Progenitor cell of endocrine pancreas (in vitro differentiated cells): Measurements from ENCODE around the gene CFAP68. TPM values are rescaled to one million over a fixed set of nuclear protein-coding genes. Genes with fewer than 3 reads are reported as not detected.

Experiments used
- DNase-seq: peaks from one replicate; pipeline ENCODE4 v3.0.0; 2021; ENCODE audit warnings: low spot score; ENCODE audit not compliant: unreplicated experiment
- H3K27ac Mint-ChIP-seq: 2 replicates; pipeline ENCODE4 v1.8.0; 2021; ENCODE audit warnings: mild to moderate bottlenecking, moderate library complexity, mixed read lengths
- H3K27me3 Mint-ChIP-seq: 2 replicates; pipeline ENCODE4 v1.8.0; 2021; ENCODE audit warnings: mixed read lengths
- H3K36me3 Mint-ChIP-seq: 2 replicates; pipeline ENCODE4 v1.8.0; 2022; ENCODE audit warnings: mixed read lengths; ENCODE audit not compliant: insufficient read depth
- H3K4me1 Mint-ChIP-seq: 2 replicates; pipeline ENCODE4 v1.8.0; 2021; ENCODE audit warnings: low read depth, mixed read lengths
- H3K4me3 Mint-ChIP-seq: 2 replicates; pipeline ENCODE4 v1.8.0; 2021; ENCODE audit warnings: low read depth, mild to moderate bottlenecking, moderate library complexity, mixed read lengths
- H3K9me3 Mint-ChIP-seq: 2 replicates; pipeline ENCODE4 v1.8.0; 2021; ENCODE audit warnings: low read depth, mixed read lengths
- total RNA-seq: library from RNA; stranded (reverse); gene quantifications from 2 replicates; pipeline ENCODE4 v1.2.1, GENCODE V29; 2021
- TF ChIP-seq, protein P1 (sequence below): fragments of 200-600 bp; sonication (generic); IDR thresholded peaks from one replicate; pipeline ENCODE4 v1.5.0; 2021; ENCODE audit warnings: antibody characterized with exemption, mild to moderate bottlenecking; ENCODE audit not compliant: unreplicated experiment

Gene CFAP68
- total RNA-seq, 1 donor from 2014 or later = 28.4 TPM

DNA sequence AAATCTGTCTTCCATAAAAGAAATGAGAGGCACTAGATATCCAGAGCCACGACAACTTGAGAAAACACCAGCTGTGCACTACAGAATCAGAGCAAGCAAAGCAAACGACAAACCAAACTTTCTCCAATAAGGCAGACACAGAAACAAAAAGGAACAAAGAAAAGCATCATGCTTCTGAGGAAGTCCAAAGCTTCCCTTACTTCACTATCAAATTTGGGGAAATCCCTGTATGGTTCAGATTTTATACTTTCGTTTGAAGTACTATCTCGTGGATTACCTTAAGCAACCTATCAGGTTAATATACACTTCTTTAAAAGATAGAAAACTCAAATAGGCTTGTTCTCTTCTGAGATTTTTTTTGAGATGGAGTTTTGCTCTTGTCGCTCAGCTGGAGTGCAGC is 35.7 kb upstream of the CFAP68 start:
- H3K27ac Mint-ChIP-seq = no peak overlapping the region
- no peaks in the 10 kb centered on the region for H3K27me3 Mint-ChIP-seq
- no peak overlapping the region for H3K4me3 Mint-ChIP-seq
- H3K9me3 Mint-ChIP-seq = no peaks in the 10 kb centered on the region
- H3K36me3 Mint-ChIP-seq = peaks cover 12% of the 10 kb centered on the region
- H3K4me1 Mint-ChIP-seq = peaks cover 10% of the 10 kb centered on the region
- DNase-seq = no peak
- TF ChIP-seq, protein P1, sequence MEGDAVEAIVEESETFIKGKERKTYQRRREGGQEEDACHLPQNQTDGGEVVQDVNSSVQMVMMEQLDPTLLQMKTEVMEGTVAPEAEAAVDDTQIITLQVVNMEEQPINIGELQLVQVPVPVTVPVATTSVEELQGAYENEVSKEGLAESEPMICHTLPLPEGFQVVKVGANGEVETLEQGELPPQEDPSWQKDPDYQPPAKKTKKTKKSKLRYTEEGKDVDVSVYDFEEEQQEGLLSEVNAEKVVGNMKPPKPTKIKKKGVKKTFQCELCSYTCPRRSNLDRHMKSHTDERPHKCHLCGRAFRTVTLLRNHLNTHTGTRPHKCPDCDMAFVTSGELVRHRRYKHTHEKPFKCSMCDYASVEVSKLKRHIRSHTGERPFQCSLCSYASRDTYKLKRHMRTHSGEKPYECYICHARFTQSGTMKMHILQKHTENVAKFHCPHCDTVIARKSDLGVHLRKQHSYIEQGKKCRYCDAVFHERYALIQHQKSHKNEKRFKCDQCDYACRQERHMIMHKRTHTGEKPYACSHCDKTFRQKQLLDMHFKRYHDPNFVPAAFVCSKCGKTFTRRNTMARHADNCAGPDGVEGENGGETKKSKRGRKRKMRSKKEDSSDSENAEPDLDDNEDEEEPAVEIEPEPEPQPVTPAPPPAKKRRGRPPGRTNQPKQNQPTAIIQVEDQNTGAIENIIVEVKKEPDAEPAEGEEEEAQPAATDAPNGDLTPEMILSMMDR = no peak

DNA sequence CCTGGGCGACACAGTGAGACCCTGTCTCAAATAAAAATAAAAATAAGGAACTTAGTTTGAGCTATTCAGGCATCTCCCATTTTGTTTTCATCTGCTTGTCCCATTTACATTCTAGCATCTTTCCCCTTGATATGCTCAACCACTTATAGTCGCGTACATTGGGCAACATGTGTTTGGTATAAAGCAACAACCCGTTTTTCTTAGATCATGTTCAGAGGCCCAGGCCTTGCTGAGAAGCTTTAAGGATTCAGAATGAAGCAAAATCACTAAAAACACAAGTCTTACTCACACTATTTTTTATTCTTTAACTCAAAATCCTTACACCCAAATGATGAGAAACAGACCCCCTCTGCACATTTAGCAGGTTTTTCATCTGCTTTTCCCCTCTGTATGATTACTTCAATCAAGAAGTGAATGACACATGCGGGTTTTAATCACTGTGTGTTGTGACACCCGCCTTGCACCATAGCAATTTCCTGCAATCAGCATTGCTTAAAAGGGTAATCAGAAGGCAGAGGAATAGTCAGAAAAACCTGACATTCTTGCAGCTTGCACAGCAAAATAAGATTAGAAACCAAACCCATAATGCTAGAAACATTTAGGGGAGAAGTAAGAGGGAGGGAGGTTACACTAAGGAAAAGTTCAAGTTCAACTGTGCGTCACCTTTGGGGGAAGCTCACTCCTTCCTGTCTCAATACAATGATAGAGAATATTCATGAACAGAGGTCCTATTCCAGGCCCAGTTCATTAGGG is 33.9 kb upstream of the CFAP68 start:
- Mint-ChIP-seq H3K4me3 (no peak overlapping the region), H3K4me1 (peaks cover 6% of the 10 kb centered on the region), H3K27ac (no peak overlapping the region), H3K27me3 (no peaks in the 10 kb centered on the region), H3K9me3 (no peaks in the 10 kb centered on the region), H3K36me3 (peaks cover 18% of the 10 kb centered on the region)
- DNase-seq = no peak
- TF ChIP-seq, protein P1 = no peak

DNA sequence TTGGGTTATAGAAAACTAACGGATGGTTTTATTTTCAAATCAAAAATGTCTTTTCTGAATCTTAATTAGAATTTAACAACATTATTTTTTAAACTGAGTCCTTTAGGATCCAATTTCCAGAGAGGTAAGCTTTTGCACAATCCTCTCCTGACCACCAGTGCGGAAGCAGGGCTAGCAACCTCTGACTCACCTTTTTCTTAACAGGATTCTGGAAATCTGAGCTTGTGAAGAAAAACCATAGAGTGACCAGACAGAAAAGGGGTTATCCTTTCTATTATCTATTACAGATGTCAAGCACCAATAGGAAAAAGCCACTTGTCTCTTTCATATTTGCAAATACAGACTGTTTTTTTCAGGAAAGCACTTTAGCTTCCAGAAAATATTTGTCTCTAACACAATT is 33.3 kb upstream of the CFAP68 start:
- TF ChIP-seq, protein P1 = no peak
- Mint-ChIP-seq H3K4me3 (no peak overlapping the region), H3K27me3 (no peaks in the 10 kb centered on the region), H3K36me3 (peaks cover 18% of the 10 kb centered on the region), H3K4me1 (peaks cover 4% of the 10 kb centered on the region), H3K27ac (no peak overlapping the region), H3K9me3 (no peaks in the 10 kb centered on the region)
- no peak for DNase-seq

DNA sequence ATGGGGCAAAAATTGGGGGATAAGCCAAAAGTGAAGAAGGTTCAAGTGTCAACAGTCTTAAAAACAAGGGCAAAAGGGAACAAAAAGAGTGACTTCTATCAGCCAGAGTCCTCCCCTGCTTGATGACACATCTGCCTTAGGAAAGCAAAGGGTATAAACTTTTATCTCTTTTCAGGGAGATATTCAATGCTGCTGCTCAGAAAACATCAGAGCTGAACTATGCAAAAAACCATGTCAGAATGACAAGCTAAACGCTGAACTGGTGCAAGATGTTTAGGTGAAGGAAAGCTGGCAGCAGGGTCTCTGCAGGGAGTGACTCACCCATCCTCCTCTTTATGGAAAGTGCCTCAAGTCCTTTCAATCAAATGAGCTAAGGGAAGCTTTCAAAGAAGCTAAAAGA is 32.7 kb upstream of the CFAP68 start:
- DNase-seq = no peak
- peaks cover 19% of the 10 kb centered on the region for H3K36me3 Mint-ChIP-seq
- no peak overlapping the region for H3K4me3 Mint-ChIP-seq
- TF ChIP-seq, protein P1 = no peak
- H3K9me3 Mint-ChIP-seq = no peaks in the 10 kb centered on the region
- no peak overlapping the region for H3K27ac Mint-ChIP-seq
- no peaks in the 10 kb centered on the region for H3K27me3 Mint-ChIP-seq
- H3K4me1 Mint-ChIP-seq = no peaks in the 10 kb centered on the region

DNA sequence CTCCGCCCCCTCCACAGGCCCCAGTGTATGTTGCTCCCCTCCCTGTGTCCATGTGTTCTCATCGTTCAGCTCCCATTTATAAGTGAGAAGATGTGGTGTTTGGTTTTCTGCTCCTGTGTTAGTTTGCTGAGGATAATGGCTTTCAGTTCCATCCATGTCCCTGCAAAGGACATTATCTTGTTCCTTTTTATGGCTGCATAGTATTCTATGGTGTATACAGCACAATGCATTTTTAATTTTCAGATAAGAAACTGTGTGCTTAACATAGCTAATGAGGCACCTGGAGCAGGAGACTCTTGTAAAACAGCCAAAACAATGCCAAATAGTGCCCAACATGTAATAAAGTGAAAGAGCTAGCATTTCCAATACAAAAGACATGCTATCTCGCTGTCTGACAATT is 29.7 kb upstream of the CFAP68 start:
- no peaks in the 10 kb centered on the region for H3K4me1 Mint-ChIP-seq
- no peak overlapping the region for H3K4me3 Mint-ChIP-seq
- H3K27me3 Mint-ChIP-seq = no peaks in the 10 kb centered on the region
- peaks cover 19% of the 10 kb centered on the region for H3K36me3 Mint-ChIP-seq
- no peak overlapping the region for H3K27ac Mint-ChIP-seq
- no peak for DNase-seq
- TF ChIP-seq, protein P1 = no peak
- no peaks in the 10 kb centered on the region for H3K9me3 Mint-ChIP-seq
